Measurements from ENCODE around the gene CAMK2B.

DNA sequence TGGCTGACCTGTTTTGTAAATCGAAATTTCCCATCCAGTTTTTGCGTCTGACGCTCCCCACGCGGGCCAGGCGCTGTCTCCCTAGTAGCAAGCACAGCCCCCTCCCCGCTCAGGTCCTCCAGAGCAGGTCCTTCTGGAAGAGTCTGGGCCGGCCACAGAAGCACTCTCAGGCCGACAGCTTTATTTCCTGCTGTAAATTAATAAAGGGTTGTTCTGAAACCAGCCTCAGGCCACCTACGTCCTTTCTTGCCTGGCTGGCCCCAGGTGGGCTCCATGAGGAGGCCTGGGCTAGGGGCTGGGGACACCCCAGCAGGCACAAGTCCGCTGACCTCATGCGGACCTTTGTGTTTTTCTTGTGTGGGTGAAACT lies 35.2 kb downstream of the CAMK2B start:
- TF ChIP-seq, protein P1, sequence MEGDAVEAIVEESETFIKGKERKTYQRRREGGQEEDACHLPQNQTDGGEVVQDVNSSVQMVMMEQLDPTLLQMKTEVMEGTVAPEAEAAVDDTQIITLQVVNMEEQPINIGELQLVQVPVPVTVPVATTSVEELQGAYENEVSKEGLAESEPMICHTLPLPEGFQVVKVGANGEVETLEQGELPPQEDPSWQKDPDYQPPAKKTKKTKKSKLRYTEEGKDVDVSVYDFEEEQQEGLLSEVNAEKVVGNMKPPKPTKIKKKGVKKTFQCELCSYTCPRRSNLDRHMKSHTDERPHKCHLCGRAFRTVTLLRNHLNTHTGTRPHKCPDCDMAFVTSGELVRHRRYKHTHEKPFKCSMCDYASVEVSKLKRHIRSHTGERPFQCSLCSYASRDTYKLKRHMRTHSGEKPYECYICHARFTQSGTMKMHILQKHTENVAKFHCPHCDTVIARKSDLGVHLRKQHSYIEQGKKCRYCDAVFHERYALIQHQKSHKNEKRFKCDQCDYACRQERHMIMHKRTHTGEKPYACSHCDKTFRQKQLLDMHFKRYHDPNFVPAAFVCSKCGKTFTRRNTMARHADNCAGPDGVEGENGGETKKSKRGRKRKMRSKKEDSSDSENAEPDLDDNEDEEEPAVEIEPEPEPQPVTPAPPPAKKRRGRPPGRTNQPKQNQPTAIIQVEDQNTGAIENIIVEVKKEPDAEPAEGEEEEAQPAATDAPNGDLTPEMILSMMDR (optimal IDR thresholded peaks at IDR 0.05 in 1 of 3, IDR thresholded peaks at IDR 0.05 in 1 of 3, conservative IDR thresholded peaks at IDR 0.05 in 1 of 3; ENCODE audit: extremely low read depth in 1 of 3, insufficient read depth in 2 of 3, low read length in 3 of 3) = no peak
- no peak for TF ChIP-seq EZH2 (IDR thresholded peaks at IDR 0.05; ENCODE audit: low read length)
